Neural cell (in vitro differentiated cells): Measurements from ENCODE around the gene FAM124A. TPM values are rescaled to one million over a fixed set of nuclear protein-coding genes. Genes with fewer than 3 reads are reported as not detected.

Source experiments
- H2AFZ ChIP-seq: fragments of 200-600, 300-800 bp; sonication (generic), shearing (Covaris generic); 2 replicates; pipeline ENCODE4 v1.6.0; 2014; ENCODE audit warnings: low read depth, mild to moderate bottlenecking, antibody characterized with exemption, low read length, moderate library complexity
- H3F3A ChIP-seq: fragments of 200-600 bp; shearing (Covaris generic); 2 replicates; pipeline ENCODE4 v1.6.1; 2016; ENCODE audit warnings: mild to moderate bottlenecking, moderate library complexity, mixed read lengths, antibody characterized with exemption, low read length; ENCODE audit not compliant: insufficient read depth, poor library complexity, severe bottlenecking
- H3K27ac ChIP-seq: fragments of 200-600, 300-800 bp; sonication (generic), shearing (Covaris generic); 2 replicates; pipeline ENCODE4 v1.5.1; 2014; ENCODE audit warnings: mild to moderate bottlenecking, low read length, moderate library complexity
- H3K27me3 ChIP-seq: fragments of 300-800, 200-600 bp; sonication (generic), shearing (Covaris generic); 2 replicates; pipeline ENCODE4 v1.6.0; 2014; ENCODE audit warnings: mild to moderate bottlenecking, low read depth, low read length, moderate library complexity; ENCODE audit not compliant: insufficient read depth
- H3K36me3 ChIP-seq: fragments of 300-800, 200-600 bp; sonication (generic), shearing (Covaris generic); 2 replicates; pipeline ENCODE4 v1.5.1; 2014; ENCODE audit warnings: mild to moderate bottlenecking, antibody characterized with exemption, low read length, moderate library complexity; ENCODE audit not compliant: insufficient read depth
- H3K4me2 ChIP-seq: fragments of 300-800, 200-600 bp; sonication (generic), shearing (Covaris generic); 2 replicates; pipeline ENCODE4 v1.6.0; 2014; ENCODE audit warnings: mild to moderate bottlenecking, low read length
- H3K4me3 ChIP-seq: fragments of 300-800, 200-600 bp; sonication (generic), shearing (Covaris generic); 2 replicates; pipeline ENCODE4 v1.5.1; 2014; ENCODE audit warnings: mild to moderate bottlenecking, low read length, moderate library complexity
- H3K79me2 ChIP-seq: fragments of 200-600 bp; shearing (Covaris generic); replicated peaks from 2 replicates; pipeline ENCODE4 v1.6.0; 2014; ENCODE audit warnings: mild to moderate bottlenecking, low read length, moderate library complexity; ENCODE audit not compliant: insufficient read depth
- H3K9ac ChIP-seq: fragments of 300-800, 200-600 bp; sonication (generic), shearing (Covaris generic); 2 replicates; pipeline ENCODE4 v1.6.1; 2016; ENCODE audit warnings: mild to moderate bottlenecking, low read length, mixed read lengths
- H3K9me2 ChIP-seq: fragments of 200-600 bp; shearing (Covaris generic); 2 replicates; pipeline ENCODE4 v1.6.1; 2016; ENCODE audit warnings: mild to moderate bottlenecking, low read length, mixed read lengths; ENCODE audit not compliant: insufficient read depth
- H3K9me3 ChIP-seq: fragments of 200-600, 300-800 bp; sonication (generic), shearing (Covaris generic); 2 replicates; pipeline ENCODE4 v1.6.1; 2016; ENCODE audit warnings: mild to moderate bottlenecking, mixed run types, low read length, moderate library complexity, mixed read lengths
- H4K20me1 ChIP-seq: fragments of 200-600 bp; shearing (Covaris generic); 2 replicates; pipeline ENCODE4 v1.6.1; 2016; ENCODE audit warnings: mild to moderate bottlenecking, mixed run types; ENCODE audit not compliant: insufficient read depth
- CTCF ChIP-seq: fragments of 450-650 bp; IDR thresholded peaks from 2 replicates; pipeline ENCODE4 v1.5.1; 2014; ENCODE audit warnings: antibody characterized with exemption, mild to moderate bottlenecking, moderate library complexity; ENCODE audit not compliant: poor library complexity, severe bottlenecking
- EP300 ChIP-seq: fragments of 450-650 bp; conservative IDR thresholded peaks from 2 replicates; pipeline ENCODE4 v1.6.1; 2014; ENCODE audit warnings: antibody characterized with exemption, mild to moderate bottlenecking, moderate library complexity; ENCODE audit not compliant: poor library complexity, severe bottlenecking
- EZH2 ChIP-seq: fragments of 200-600, 300-800 bp; shearing (Covaris generic), sonication (generic); IDR thresholded peaks from 2 replicates; pipeline ENCODE4 v1.6.1; 2014; ENCODE audit warnings: antibody characterized with exemption, low read length, borderline replicate concordance, mild to moderate bottlenecking; ENCODE audit not compliant: insufficient read depth, poor library complexity, severe bottlenecking
- MXI1 ChIP-seq: fragments of 450-650 bp; conservative IDR thresholded peaks from 2 replicates; pipeline ENCODE4 v1.6.1; 2014; ENCODE audit warnings: antibody characterized with exemption, mild to moderate bottlenecking; ENCODE audit not compliant: poor library complexity, severe bottlenecking
- POLR2AphosphoS5 ChIP-seq: IDR thresholded peaks from 2 replicates; pipeline ENCODE4 v1.6.1; 2012
- RAD21 ChIP-seq: fragments of 450-650 bp; conservative IDR thresholded peaks from 2 replicates; pipeline ENCODE4 v1.6.1; 2014; ENCODE audit warnings: antibody characterized with exemption, mild to moderate bottlenecking, moderate library complexity
- REST ChIP-seq: IDR thresholded peaks from 2 replicates; pipeline ENCODE4 v1.6.1; 2012; ENCODE audit warnings: borderline replicate concordance
- SMC3 ChIP-seq: fragments of 450-650 bp; conservative IDR thresholded peaks from 2 replicates; pipeline ENCODE4 v1.6.1; 2014; ENCODE audit warnings: antibody characterized with exemption, mild to moderate bottlenecking, moderate library complexity; ENCODE audit not compliant: poor library complexity
- TAF1 ChIP-seq: IDR thresholded peaks from 2 replicates; pipeline ENCODE4 v1.6.1; 2012; ENCODE audit warnings: low read depth
- polyA plus RNA-seq: library from polyadenylated mRNA; depleted of rRNA; stranded (reverse); fragments of >200 nt; gene quantifications from 2 replicates; pipeline ENCODE4 v1.2.3, GENCODE V29; 2014

The FAM124A gene
- polyA plus RNA-seq, 1 donor from 2014 or later, result 3.0 TPM

GRCh38 chr13:51230477-51231105, 8.4 kb downstream of the FAM124A start:
- Histone ChIP-seq H3K79me2 (peaks cover 3% of the 10 kb centered on the region), H3K27ac (no peak overlapping the region), H4K20me1 (no peaks in the 10 kb centered on the region), H3K4me2 (no peak overlapping the region), H3K9me3 (no peaks in the 10 kb centered on the region), H3K9me2 (no peaks in the 10 kb centered on the region), H3K9ac (no peak overlapping the region), H3F3A (no peaks in the 10 kb centered on the region), H3K36me3 (no peaks in the 10 kb centered on the region), H2AFZ (no peak overlapping the region), H3K27me3 (no peaks in the 10 kb centered on the region), H3K4me3 (no peak overlapping the region)
- TF ChIP-seq EP300 (no peak), RAD21 (no peak), TAF1 (no peak), CTCF (no peak), EZH2 (no peak), POLR2AphosphoS5 (no peak), REST (no peak), SMC3 (no peak), MXI1 (no peak)

- Histone ChIP-seq H3K27ac (no peak overlapping the region), H3K79me2 (peaks cover 3% of the 10 kb centered on the region), H3K9ac (no peak overlapping the region), H3F3A (no peaks in the 10 kb centered on the region), H3K9me2 (no peaks in the 10 kb centered on the region), H3K27me3 (no peaks in the 10 kb centered on the region), H2AFZ (no peak overlapping the region), H3K4me3 (no peak overlapping the region), H3K4me2 (no peak overlapping the region), H3K9me3 (no peaks in the 10 kb centered on the region), H4K20me1 (no peaks in the 10 kb centered on the region), H3K36me3 (no peaks in the 10 kb centered on the region)
- TF ChIP-seq MXI1, result no peak
- TF ChIP-seq TAF1, result no peak
- TF ChIP-seq EP300, result no peak
- TF ChIP-seq REST, result no peak
- TF ChIP-seq SMC3, result no peak
- no peak for TF ChIP-seq RAD21
- no peak for TF ChIP-seq POLR2AphosphoS5
- TF ChIP-seq EZH2, result no peak
- no peak for TF ChIP-seq CTCF
These were observed 9.3 kb downstream of the FAM124A start for GRCh38 chr13:51231456-51231855.
